ENCODE data around the gene SNAI1. TPM values are rescaled to one million over a fixed set of nuclear protein-coding genes. Genes with fewer than 3 reads are reported as not detected.

Gene SNAI1
- total RNA-seq, 1 experiment from 2014 or later = 8.8 TPM

- peak; percentile 30 for ATAC-seq
- CTCF ChIA-PET = interaction anchor here (0.6 to 1.2 kb wide), 4 partner anchors 9 to 81 kb away, joined by 4 to 14 read pairs (median 6); no protein-coding TSS in a partner anchor
- peak overlapping the region; percentile 73 for H3K27ac ChIP-seq (ENCODE audit: low read length)
These were observed 7.5 kb downstream of the SNAI1 start for GRCh38 chr20:49990271-49990720.

GRCh38 chr20:49993301-49993751 is 10.5 kb downstream of the SNAI1 start:
- in situ Hi-C loops (cut with HindIII; ENCODE audit: low pct_unique_long_range_greater_than_20kb, low sequenced_read_pairs) = no loop called here
- no TSS peak for BruUV-seq (replicated peaks)
- Histone ChIP-seq H3K9me3 (ENCODE audit: control insufficient read depth, insufficient read depth, low read depth, low read length) (no peaks in the 10 kb centered on the region), H3K27ac (ENCODE audit: low read length) (no peak overlapping the region), H3K36me3 (ENCODE audit: control insufficient read depth, insufficient read depth, low read length) (no peaks in the 10 kb centered on the region), H3K4me3 (ENCODE audit: low read depth in 2 of 2, low read length in 2 of 2) (no peak overlapping the region), H3K4me1 (ENCODE audit: control insufficient read depth, insufficient read depth, low read length) (peaks cover 24% of the 10 kb centered on the region), H3K27me3 (ENCODE audit: control insufficient read depth, insufficient read depth, low read length) (no peaks in the 10 kb centered on the region)
- intact Hi-C loops (cut with micrococcal nuclease; ENCODE audit: unreplicated experiment) = no loop called here
- no peak for TF ChIP-seq REST (IDR thresholded peaks at IDR 0.05; ENCODE audit: insufficient read depth in 1 of 2, low read depth in 2 of 2, low read length in 1 of 2)
- no peak for TF ChIP-seq POLR2AphosphoS5 (IDR thresholded peaks at IDR 0.05; ENCODE audit: low read depth, low read length)
- TF ChIP-seq SIN3A (IDR thresholded peaks at IDR 0.05; ENCODE audit: borderline replicate concordance, insufficient read depth, low read depth, low read length) = no peak
- no peak for TF ChIP-seq CTCF (IDR thresholded peaks at IDR 0.05)
- TF ChIP-seq TCF7L2 (IDR thresholded peaks at IDR 0.05; ENCODE audit: low read depth, low read length) = no peak
- CTCF ChIA-PET = no interaction called here
- no peak for ATAC-seq
- no peak for DNase-seq (ENCODE audit: low read depth, low spot score)
- POLR2A ChIA-PET = no interaction called here

More at GRCh38 chr20:49990271-49990720, 7.5 kb downstream of the SNAI1 start:
- no TSS peak for BruUV-seq (replicated peaks)
- in situ Hi-C loops (cut with HindIII; ENCODE audit: low pct_unique_long_range_greater_than_20kb, low sequenced_read_pairs) (no loop called here), intact Hi-C loops (cut with micrococcal nuclease; ENCODE audit: unreplicated experiment) (no loop called here)
- TF ChIP-seq REST (IDR thresholded peaks at IDR 0.05; ENCODE audit: insufficient read depth in 1 of 2, low read depth in 2 of 2, low read length in 1 of 2) (no peak), SIN3A (IDR thresholded peaks at IDR 0.05; ENCODE audit: borderline replicate concordance, insufficient read depth, low read depth, low read length) (no peak), POLR2AphosphoS5 (IDR thresholded peaks at IDR 0.05; ENCODE audit: low read depth, low read length) (no peak), TCF7L2 (IDR thresholded peaks at IDR 0.05; ENCODE audit: low read depth, low read length) (no peak), CTCF (IDR thresholded peaks at IDR 0.05) (no peak)
- no peak overlapping the region for H3K4me3 ChIP-seq (ENCODE audit: low read depth in 2 of 2, low read length in 2 of 2)
- peaks cover 53% of the 10 kb centered on the region for H3K4me1 ChIP-seq (ENCODE audit: control insufficient read depth, insufficient read depth, low read length)
- POLR2A ChIA-PET = no interaction called here
- H3K9me3 ChIP-seq (ENCODE audit: control insufficient read depth, insufficient read depth, low read depth, low read length) = no peaks in the 10 kb centered on the region
- no peak for DNase-seq (ENCODE audit: low read depth, low spot score)
- H3K27me3 ChIP-seq (ENCODE audit: control insufficient read depth, insufficient read depth, low read length) = no peaks in the 10 kb centered on the region
- no peaks in the 10 kb centered on the region for H3K36me3 ChIP-seq (ENCODE audit: control insufficient read depth, insufficient read depth, low read length)

Data from Panc1 (cell line).